ENCODE data around the gene LAMA2. TPM values are rescaled to one million over a fixed set of nuclear protein-coding genes. Genes with fewer than 3 reads are reported as not detected.
"Not testable (repeated sequence)": the region's sequence is repeated elsewhere in the genome, so short reads cannot be mapped to it uniquely, and the experiment has no call there.

The LAMA2 gene
- total RNA-seq, 2 experiments from 2014 or later: 2.0 to 3.0 TPM

DNA sequence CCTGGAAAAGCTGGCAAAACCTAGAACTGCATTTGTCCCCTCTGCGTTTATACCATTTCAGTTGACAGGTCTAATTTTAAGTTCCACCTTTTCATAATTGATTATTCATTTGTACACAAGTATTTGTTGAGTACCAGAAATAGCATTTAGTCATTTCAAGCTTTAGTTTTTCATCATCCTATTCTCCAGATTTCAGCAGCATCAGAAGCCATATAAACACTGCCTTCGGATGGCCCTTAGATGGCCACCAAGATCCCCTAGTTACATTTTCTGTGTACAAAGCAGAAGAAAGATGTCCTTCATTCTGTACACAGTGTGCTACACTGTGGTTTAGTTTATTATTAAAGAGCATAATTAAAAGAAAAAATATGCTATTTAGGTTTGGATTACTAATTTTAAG lies 131.4 kb downstream of the LAMA2 start:
- no peak overlapping the region for H3K4me3 Mint-ChIP-seq
- H3K36me3 Mint-ChIP-seq: no peaks in the 10 kb centered on the region
- no peak overlapping the region for H3K27ac Mint-ChIP-seq
- no peaks in the 10 kb centered on the region for H3K4me1 Mint-ChIP-seq
- peaks cover 2% of the 10 kb centered on the region for H3K9me3 Mint-ChIP-seq
- no peaks in the 10 kb centered on the region for H3K27me3 Mint-ChIP-seq
- no peak for DNase-seq

DNA sequence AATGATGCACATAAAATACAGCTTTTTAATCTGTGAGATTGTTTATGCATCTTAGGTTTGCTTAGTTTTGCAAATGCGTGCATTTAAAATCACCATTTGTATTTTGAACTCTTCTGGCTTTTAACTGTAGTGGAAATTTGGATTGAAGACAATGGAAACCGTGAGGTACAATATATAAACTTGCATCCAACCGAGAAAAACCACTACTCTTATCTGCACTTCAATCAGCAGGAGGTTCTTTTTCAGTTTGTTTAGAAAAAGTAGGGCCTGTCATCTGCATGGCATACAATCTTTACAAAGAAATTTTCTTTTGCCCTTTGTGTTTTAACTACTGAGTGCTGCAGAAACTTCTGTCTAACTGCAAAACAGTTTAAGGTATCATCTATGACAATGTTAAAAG lies 132.8 kb downstream of the LAMA2 start:
- DNase-seq: no peak
- Mint-ChIP-seq H3K27me3 (no peaks in the 10 kb centered on the region), H3K9me3 (peaks cover 3% of the 10 kb centered on the region), H3K4me3 (no peak overlapping the region), H3K27ac (no peak overlapping the region), H3K4me1 (no peaks in the 10 kb centered on the region), H3K36me3 (no peaks in the 10 kb centered on the region)

DNA sequence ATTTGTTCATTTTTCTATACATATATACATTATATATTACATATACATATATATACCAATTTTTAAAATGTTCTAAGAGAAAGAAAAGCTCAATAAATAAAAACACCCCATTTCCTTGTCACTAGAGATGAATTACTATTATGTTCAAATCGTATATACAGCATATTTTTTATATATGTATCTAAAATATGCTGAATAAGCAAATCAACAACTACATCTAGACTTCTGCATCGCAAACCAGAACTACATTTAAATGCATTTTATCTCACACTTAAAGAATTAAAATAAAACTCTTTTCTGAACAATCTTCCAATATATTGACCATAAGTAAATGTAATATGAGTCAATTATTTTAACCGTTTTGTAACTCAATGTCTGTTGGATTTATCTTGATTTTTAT lies 133.9 kb downstream of the LAMA2 start:
- peaks cover 3% of the 10 kb centered on the region for H3K9me3 Mint-ChIP-seq
- H3K27ac Mint-ChIP-seq: no peak overlapping the region
- no peak overlapping the region for H3K4me3 Mint-ChIP-seq
- H3K36me3 Mint-ChIP-seq: no peaks in the 10 kb centered on the region
- no peak for DNase-seq
- no peaks in the 10 kb centered on the region for H3K27me3 Mint-ChIP-seq
- H3K4me1 Mint-ChIP-seq: no peaks in the 10 kb centered on the region

DNA sequence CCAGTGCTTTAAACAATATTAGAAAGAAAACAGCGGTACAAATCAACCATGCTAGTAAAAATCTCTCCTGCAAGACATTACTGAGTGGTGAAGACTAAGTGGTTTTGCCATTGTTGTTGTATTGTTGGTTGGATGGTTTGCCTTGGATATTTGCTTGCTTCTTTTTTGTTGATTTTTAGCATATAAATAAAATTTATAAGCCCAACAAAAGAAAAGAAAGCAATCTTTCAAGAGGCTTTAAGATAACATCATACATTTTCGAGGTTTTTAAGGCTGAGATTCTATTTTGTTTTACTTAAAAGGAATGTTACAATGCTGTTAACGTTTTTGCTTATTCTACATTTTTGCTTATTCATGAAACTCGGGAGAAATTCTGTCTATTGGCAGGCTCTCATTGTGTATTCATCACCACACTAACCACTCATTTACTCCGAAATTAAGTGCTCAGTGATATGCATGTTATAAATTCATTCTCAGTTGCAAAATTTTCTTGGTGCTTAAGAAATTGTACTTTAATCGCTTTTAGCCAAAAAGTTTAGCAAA lies 139.1 kb downstream of the LAMA2 start:
- DNase-seq: no peak
- no peak overlapping the region for H3K27ac Mint-ChIP-seq
- no peaks in the 10 kb centered on the region for H3K27me3 Mint-ChIP-seq
- H3K9me3 Mint-ChIP-seq: peaks cover 3% of the 10 kb centered on the region
- no peaks in the 10 kb centered on the region for H3K36me3 Mint-ChIP-seq
- H3K4me3 Mint-ChIP-seq: no peak overlapping the region
- no peaks in the 10 kb centered on the region for H3K4me1 Mint-ChIP-seq

DNA sequence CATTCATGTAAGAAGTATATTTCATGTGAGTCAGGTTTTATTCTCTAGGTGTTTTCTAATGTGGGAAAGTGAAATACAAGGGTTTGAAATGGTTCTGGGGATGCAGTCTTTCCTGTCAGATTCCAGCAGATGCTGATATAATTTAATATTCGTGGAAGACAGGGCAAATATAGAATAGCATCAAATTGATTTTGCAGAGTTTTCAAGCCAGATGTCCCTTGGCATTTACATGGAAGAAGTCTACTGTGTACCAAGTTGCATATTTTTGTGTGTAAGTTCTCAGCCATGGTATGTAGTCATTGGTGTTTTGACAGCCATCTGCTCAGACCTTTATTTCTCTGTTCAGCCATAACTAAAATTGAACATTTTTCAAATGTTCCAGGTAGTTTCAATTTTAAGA lies 143.7 kb downstream of the LAMA2 start:
- Mint-ChIP-seq H3K36me3 (no peaks in the 10 kb centered on the region), H3K4me3 (no peak overlapping the region), H3K27ac (no peak overlapping the region), H3K4me1 (no peaks in the 10 kb centered on the region), H3K27me3 (no peaks in the 10 kb centered on the region), H3K9me3 (no peaks in the 10 kb centered on the region)
- no peak for DNase-seq

DNA sequence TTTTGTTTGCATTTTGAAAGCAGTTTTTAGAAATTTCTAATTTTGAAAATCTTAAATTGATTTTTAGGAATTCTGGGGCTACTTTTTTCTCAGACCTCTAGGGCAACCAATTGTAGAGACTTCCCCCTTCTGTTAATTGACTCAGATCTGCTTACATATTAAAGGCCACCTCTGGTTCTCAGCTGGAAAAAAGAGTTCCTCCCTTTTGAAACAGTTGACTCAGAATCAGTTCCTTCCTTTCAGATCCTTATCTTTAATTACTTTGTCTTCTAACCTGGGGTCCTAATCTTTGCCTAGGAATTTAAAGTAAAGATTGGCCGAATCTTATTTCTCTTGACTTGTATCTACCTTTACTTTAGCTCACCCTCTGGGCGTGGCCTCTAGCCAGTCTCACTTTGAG lies 146.8 kb downstream of the LAMA2 start:
- H3K36me3 Mint-ChIP-seq: no peaks in the 10 kb centered on the region
- no peak overlapping the region for H3K4me3 Mint-ChIP-seq
- no peak for DNase-seq
- no peaks in the 10 kb centered on the region for H3K27me3 Mint-ChIP-seq
- H3K4me1 Mint-ChIP-seq: no peaks in the 10 kb centered on the region
- H3K9me3 Mint-ChIP-seq: no peaks in the 10 kb centered on the region
- no peak overlapping the region for H3K27ac Mint-ChIP-seq

DNA sequence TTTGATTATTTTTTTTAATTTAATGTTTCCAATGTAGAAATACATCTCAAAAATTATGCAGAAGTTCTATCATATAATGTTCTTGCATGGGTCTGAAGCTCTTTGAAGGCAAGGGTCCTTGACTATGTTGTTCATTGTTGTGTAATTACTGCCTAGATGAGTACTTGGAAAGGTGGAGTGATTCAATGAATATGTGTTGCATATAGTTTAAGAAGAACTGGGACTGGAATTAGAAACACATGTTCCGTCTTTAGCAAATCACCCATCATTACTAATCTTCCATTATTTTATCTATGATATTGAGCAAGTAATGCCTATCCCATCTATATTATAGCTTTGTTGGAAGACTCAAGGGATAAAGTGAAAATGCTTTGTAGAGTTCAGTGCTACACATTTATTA lies 147.3 kb downstream of the LAMA2 start:
- Mint-ChIP-seq H3K36me3 (no peaks in the 10 kb centered on the region), H3K4me3 (no peak overlapping the region), H3K27me3 (no peaks in the 10 kb centered on the region), H3K27ac (no peak overlapping the region), H3K9me3 (no peaks in the 10 kb centered on the region), H3K4me1 (no peaks in the 10 kb centered on the region)
- no peak for DNase-seq

DNA sequence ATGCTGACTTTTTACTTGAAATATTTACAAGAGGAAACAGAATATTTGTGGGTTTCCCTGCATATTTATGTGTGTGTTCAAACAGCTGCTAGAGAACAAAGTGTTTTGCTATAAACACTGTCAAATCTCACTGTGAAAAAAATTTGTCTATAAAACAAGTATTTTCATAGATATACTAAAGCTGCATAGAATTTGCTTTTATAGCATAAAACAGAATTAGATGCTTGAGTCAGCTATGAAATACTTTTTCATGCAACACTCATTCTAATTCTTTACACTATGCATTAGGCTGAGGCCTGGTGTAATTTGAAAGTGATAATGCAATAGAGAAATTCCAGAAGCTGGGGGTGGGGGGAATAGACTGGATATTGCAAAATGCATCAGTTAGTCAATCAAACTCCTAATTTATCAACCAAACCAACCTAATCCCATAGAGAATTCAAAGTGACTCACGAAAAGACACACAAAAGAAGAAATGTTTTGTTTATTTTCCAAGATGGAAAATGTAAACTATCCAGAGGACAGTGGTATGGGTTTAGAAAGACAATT lies 148.2 kb downstream of the LAMA2 start:
- no peaks in the 10 kb centered on the region for H3K27me3 Mint-ChIP-seq
- H3K9me3 Mint-ChIP-seq: no peaks in the 10 kb centered on the region
- H3K36me3 Mint-ChIP-seq: no peaks in the 10 kb centered on the region
- H3K4me1 Mint-ChIP-seq: no peaks in the 10 kb centered on the region
- H3K4me3 Mint-ChIP-seq: no peak overlapping the region
- DNase-seq: no peak
- H3K27ac Mint-ChIP-seq: no peak overlapping the region

DNA sequence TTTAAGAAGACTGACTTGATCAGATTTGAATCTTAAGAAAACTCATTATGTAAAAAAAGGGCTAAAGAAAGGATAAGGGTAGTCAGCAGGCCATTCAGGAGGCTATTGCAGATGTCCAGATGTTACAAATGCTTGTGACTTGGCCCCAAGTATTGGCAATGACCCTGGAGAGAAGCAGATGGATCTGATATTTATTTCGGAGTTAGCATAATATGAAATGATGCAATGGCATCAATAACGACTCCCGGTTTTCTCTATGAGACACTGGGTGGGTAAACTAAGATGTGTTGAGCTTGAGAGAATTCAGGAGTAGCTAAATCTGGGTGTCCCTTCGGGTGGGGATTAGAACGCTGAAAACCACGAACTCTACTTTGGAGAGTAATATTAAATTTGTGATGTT lies 149.7 kb downstream of the LAMA2 start:
- DNase-seq: no peak
- no peak overlapping the region for H3K27ac Mint-ChIP-seq
- no peaks in the 10 kb centered on the region for H3K4me1 Mint-ChIP-seq
- H3K27me3 Mint-ChIP-seq: no peaks in the 10 kb centered on the region
- no peaks in the 10 kb centered on the region for H3K36me3 Mint-ChIP-seq
- no peaks in the 10 kb centered on the region for H3K9me3 Mint-ChIP-seq
- no peak overlapping the region for H3K4me3 Mint-ChIP-seq

DNA sequence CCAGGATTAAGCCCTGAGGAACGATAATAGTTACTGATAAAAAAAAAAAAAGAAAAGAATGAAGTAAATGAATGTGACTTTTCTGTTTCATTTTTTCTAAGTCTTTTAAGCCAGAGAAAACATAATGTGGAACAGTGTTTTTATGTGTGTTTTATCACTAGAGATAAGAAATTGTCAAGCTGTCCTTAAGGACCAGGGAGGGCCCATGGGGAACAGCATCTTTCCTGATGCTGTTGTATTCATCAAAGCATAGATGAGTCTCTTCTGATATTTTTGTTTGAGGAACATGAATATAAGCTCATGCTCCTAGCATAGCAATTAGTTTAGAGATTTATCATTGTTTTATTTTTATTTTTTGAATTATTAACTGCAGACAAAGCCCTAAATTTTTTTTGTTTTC lies 150.2 kb downstream of the LAMA2 start:
- Mint-ChIP-seq H3K4me1 (no peaks in the 10 kb centered on the region), H3K36me3 (no peaks in the 10 kb centered on the region), H3K27me3 (no peaks in the 10 kb centered on the region), H3K27ac (no peak overlapping the region), H3K4me3 (no peak overlapping the region), H3K9me3 (no peaks in the 10 kb centered on the region)
- DNase-seq: no peak

DNA sequence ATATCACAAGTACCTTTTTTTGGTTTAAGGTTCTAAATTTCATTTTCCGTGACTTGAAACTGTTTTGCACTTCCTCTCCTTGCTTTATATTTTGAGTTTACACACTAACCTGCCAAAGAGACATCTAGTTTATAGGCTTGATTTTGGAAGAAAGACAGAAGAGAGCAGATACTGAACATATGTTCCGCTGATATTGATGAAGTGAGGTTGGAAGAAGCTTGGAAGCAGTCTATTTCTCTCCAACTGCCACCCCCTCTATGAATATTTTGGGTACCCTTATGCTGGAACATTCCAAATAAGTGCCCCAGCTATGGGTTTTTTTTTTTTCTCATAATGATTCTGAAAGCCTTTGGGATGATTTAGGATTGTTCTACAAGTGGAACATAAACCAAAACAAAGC lies 150.6 kb downstream of the LAMA2 start:
- Mint-ChIP-seq H3K36me3 (no peaks in the 10 kb centered on the region), H3K27me3 (no peaks in the 10 kb centered on the region), H3K27ac (no peak overlapping the region), H3K4me1 (no peaks in the 10 kb centered on the region), H3K9me3 (no peaks in the 10 kb centered on the region), H3K4me3 (no peak overlapping the region)
- DNase-seq: no peak

DNA sequence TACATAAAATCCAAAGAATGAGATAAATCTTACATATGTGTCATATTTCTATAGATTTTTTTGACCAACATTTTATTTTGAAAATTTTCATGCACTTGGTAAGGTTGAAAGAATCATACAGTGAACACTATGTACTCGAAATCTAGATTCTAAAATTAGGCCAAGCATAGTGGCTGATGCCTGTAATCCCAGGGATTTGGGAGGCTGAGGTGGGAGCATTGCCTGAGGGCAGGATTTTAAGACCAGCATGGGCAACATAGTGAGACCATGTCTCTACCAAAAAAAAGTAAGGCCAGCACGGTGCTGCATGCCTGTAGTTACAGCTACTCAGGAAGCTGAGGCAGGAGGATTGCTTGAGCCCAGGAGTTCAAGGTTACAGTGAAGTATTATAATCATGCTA lies 158.6 kb downstream of the LAMA2 start:
- no peak overlapping the region for H3K4me3 Mint-ChIP-seq
- no peaks in the 10 kb centered on the region for H3K36me3 Mint-ChIP-seq
- H3K27me3 Mint-ChIP-seq: no peaks in the 10 kb centered on the region
- no peak for DNase-seq
- H3K9me3 Mint-ChIP-seq: peaks cover 4% of the 10 kb centered on the region
- no peaks in the 10 kb centered on the region for H3K4me1 Mint-ChIP-seq
- H3K27ac Mint-ChIP-seq: no peak overlapping the region

DNA sequence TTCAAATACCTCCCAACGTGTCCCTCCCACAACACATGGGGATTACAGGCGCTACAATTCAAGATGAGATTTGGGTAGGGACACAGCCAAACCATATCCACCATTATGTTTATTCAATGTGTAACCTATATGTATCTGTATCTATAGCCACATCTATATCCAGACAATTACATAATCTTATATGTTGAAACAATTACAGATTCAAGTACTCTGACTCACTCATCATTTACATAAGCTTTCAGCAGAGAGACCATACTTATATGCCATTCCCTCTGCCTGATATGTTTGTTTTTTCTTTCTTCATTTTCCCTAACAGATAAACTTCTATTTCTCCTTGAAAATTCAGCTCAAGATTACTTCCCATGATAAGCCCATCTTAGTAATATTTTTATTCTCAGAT lies 163.6 kb downstream of the LAMA2 start:
- Mint-ChIP-seq H3K9me3 (peaks cover 4% of the 10 kb centered on the region), H3K27ac (no peak overlapping the region), H3K4me1 (no peaks in the 10 kb centered on the region), H3K27me3 (no peaks in the 10 kb centered on the region), H3K36me3 (no peaks in the 10 kb centered on the region), H3K4me3 (no peak overlapping the region)
- DNase-seq: no peak

DNA sequence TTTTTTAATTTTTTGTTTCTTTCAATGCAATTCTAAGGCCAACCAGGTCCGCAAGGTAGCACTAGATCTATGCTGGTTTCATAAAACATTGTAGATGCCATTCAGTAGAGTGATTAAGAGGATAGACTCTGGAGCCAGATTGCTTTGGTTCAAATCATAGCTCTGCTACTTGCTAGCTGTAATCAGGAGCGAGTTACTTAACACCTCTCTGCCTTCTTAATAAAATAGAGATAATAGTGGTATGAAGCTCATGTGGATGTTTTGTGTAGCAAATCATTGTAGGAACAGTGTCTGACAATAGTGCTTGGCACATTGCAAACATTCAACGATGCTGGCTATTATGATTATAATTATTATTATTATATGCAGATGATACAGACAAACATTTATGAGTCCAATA lies 164.9 kb downstream of the LAMA2 start:
- Mint-ChIP-seq H3K9me3 (peaks cover 4% of the 10 kb centered on the region), H3K36me3 (no peaks in the 10 kb centered on the region), H3K4me3 (no peak overlapping the region)

DNA sequence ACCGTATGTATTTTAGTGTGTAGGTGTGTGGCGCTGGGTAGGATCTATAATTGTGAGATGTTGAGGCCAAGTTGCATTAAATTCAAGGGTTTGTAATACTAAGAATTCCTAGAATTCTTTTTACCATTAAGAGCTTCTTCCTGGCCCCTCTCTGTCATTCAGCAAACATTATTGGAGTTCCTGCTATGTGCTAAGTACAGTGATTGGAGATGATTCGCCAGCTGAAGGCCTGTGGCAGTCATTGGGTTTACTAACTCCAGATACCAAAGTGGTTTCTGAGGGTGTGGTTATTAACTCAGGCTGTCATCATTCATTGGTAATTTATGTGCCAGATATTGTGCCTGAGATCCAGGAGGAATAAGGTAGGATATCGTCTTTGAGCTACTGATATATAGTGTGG lies 167.1 kb downstream of the LAMA2 start:
- no peak for DNase-seq
- no peak overlapping the region for H3K4me3 Mint-ChIP-seq
- no peaks in the 10 kb centered on the region for H3K9me3 Mint-ChIP-seq
- peaks cover 4% of the 10 kb centered on the region for H3K27me3 Mint-ChIP-seq
- H3K27ac Mint-ChIP-seq: no peak overlapping the region
- H3K36me3 Mint-ChIP-seq: no peaks in the 10 kb centered on the region
- no peaks in the 10 kb centered on the region for H3K4me1 Mint-ChIP-seq

More for the DNA sequence above, 164.9 kb downstream of the LAMA2 start:
- H3K4me1 Mint-ChIP-seq: no peaks in the 10 kb centered on the region
- no peak overlapping the region for H3K27ac Mint-ChIP-seq
- no peak for DNase-seq
- H3K27me3 Mint-ChIP-seq: no peaks in the 10 kb centered on the region

DNA sequence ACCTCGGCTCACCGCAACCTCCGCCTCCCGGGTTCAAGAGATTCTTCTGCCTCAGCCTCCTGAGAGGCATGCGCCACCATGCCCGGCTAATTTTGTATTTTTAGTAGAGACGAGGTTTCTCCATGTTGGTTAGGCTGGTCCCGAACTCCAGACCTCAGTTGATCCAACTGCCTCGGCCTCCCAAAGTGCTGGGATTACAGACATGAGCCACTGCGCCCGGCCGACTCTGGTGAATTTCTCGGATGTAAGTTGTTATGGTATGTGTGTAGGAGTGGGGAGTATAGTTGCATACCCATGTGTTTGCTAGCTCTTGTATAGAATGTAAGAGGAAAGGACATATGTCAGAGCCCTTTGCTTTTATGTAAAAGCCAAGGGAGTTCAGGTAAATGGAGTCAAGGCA lies 170.2 kb downstream of the LAMA2 start:
- H3K27me3 Mint-ChIP-seq, H3K9me3 Mint-ChIP-seq, H3K4me1 Mint-ChIP-seq, DNase-seq, H3K4me3 Mint-ChIP-seq, H3K27ac Mint-ChIP-seq, H3K36me3 Mint-ChIP-seq: not testable (repeated sequence)

DNA sequence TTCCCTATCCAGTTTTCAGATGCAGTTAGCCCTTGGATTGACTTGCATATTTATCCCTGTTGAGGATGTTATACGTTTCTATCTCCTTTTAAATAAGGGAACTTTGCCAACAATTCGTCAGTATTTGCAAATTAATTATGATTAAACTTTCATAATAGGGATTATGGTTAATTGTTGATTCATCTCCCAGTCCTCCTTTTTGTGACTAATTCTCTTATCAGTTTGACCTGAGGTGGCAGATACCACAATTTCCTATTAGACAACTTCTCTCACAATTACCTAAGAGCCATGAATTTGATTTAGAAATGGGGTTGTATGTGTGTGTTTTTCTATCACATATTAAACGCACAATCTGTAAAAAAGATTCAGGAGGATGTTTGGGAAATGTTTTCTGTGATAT lies 172.9 kb downstream of the LAMA2 start:
- Mint-ChIP-seq H3K27me3 (peaks cover 8% of the 10 kb centered on the region), H3K9me3 (no peaks in the 10 kb centered on the region), H3K27ac (no peak overlapping the region)

More for the DNA sequence above, 172.9 kb downstream of the LAMA2 start:
- Mint-ChIP-seq H3K4me3 (no peak overlapping the region), H3K4me1 (no peaks in the 10 kb centered on the region), H3K36me3 (no peaks in the 10 kb centered on the region)
- no peak for DNase-seq
